K562 (cell line): ENCODE results near the gene CDK11B. TPM values are rescaled to one million over a fixed set of nuclear protein-coding genes. Genes with fewer than 3 reads are reported as not detected.

Source experiments
- ATF1 ChIP-seq, 2 experiments: fragments of 450-650 bp in 1 of 2; IDR thresholded peaks; 2 replicates each; pipeline ENCODE4 v1.6.1; 2016; ENCODE audit warnings: missing compliant biosample characterization in 1 of 2, missing genetic modification characterization in 1 of 2
- BCLAF1 ChIP-seq, 2 experiments: fragments of 450-650 bp in 1 of 2; IDR thresholded peaks; 2 replicates each; pipeline ENCODE4 v1.6.1; 2011 to 2017; ENCODE audit warnings: low read depth in 2 of 2, antibody characterized with exemption in 1 of 2, borderline replicate concordance in 1 of 2, low read length in 1 of 2, mild to moderate bottlenecking in 1 of 2, mixed read lengths in 1 of 2; ENCODE audit not compliant: control insufficient read depth in 1 of 2
- CSDE1 ChIP-seq, 2 experiments: fragments of 450-650 bp; IDR thresholded peaks; 2 replicates each; pipeline ENCODE4 v1.6.1; 2016; ENCODE audit warnings: mild to moderate bottlenecking in 1 of 2
- FOXK2 ChIP-seq, 2 experiments: fragments of 450-650 bp; IDR thresholded peaks in 1 of 2; conservative IDR thresholded peaks in 1 of 2; 2 replicates each; pipeline ENCODE4 v1.6.1; 2016; ENCODE audit warnings: low read depth in 2 of 2, mild to moderate bottlenecking in 1 of 2
- HDAC2 ChIP-seq: fragments of 450-650 bp; IDR thresholded peaks from 2 replicates; pipeline ENCODE4 v1.6.1; 2016; ENCODE audit warnings: mild to moderate bottlenecking
- NKRF ChIP-seq: fragments of 450-650 bp; IDR thresholded peaks from 2 replicates; pipeline ENCODE4 v1.6.1; 2016; ENCODE audit warnings: borderline replicate concordance
- PREB ChIP-seq: sonication (generic); formaldehyde crosslinking; IDR thresholded peaks from 2 replicates; pipeline ENCODE4 v1.8.1; 2023; ENCODE audit warnings: mild to moderate bottlenecking, missing genetic modification reagents
- SIN3B ChIP-seq: fragments of 450-650 bp; IDR thresholded peaks from 2 replicates; pipeline ENCODE4 v1.6.1; 2017; ENCODE audit warnings: low read depth, mild to moderate bottlenecking, moderate library complexity
- TCFL5 ChIP-seq: fragments of 250-450 bp; sonication (Bioruptor Pico); conservative IDR thresholded peaks from 2 replicates; pipeline ENCODE4 v1.6.1; 2021; ENCODE audit warnings: mild to moderate bottlenecking, moderate library complexity, matching md5 sums
- THRAP3 ChIP-seq: fragments of 450-650 bp; IDR thresholded peaks from 2 replicates; pipeline ENCODE4 v1.6.1; 2016; ENCODE audit warnings: mild to moderate bottlenecking, inconsistent platforms, borderline replicate concordance
- XRCC4 ChIP-seq: IDR thresholded peaks from one replicate; pipeline ENCODE4 v1.6.1; 2011; ENCODE audit not compliant: insufficient read depth, insufficient read length; ENCODE audit errors: extremely low read depth
- YY1 ChIP-seq, 3 experiments: IDR thresholded peaks; 2 replicates each; pipeline ENCODE4 v1.6.1; 2011; ENCODE audit warnings: low read length in 2 of 3, mild to moderate bottlenecking in 2 of 3, moderate library complexity in 2 of 3, borderline replicate concordance in 1 of 3, control low read depth in 1 of 3, low read depth in 1 of 3; ENCODE audit not compliant: insufficient read depth in 3 of 3, insufficient replicate concordance in 2 of 3, control insufficient read depth in 1 of 3, insufficient read length in 1 of 3; ENCODE audit errors: extremely low read depth in 1 of 3
- ZBTB49 ChIP-seq: sonication (generic); formaldehyde crosslinking; IDR thresholded peaks from 2 replicates; pipeline ENCODE4 v1.8.0; 2022; ENCODE audit warnings: missing genetic modification reagents, mild to moderate bottlenecking, borderline replicate concordance
- ZNF511 ChIP-seq: sonication (generic); formaldehyde crosslinking; IDR thresholded peaks from 2 replicates; pipeline ENCODE4 v1.8.0; 2022; ENCODE audit warnings: mild to moderate bottlenecking, missing genetic modification reagents
- ZNF707 ChIP-seq: fragments of 250-450 bp; sonication (Bioruptor Pico); conservative IDR thresholded peaks from 2 replicates; pipeline ENCODE4 v1.8.0; 2022; ENCODE audit warnings: inconsistent platforms, mild to moderate bottlenecking, moderate library complexity
- ZNF764 ChIP-seq: fragments of 250-450 bp; sonication (Bioruptor Pico); IDR thresholded peaks from 2 replicates; pipeline ENCODE4 v1.4.0; 2020; ENCODE audit warnings: low read depth, mild to moderate bottlenecking, moderate library complexity
- polyA plus RNA-seq, 8 experiments: library from polyadenylated mRNA; depleted of rRNA in 4 of 8; stranded (reverse) in 5 of 8; unstranded in 3 of 8; fragments of >200 nt; fragmentation: Nextera tagmentation in 2 of 8; fragmentation: Illumina TruSeq in 1 of 8; extraction: Ambion mirVana in 2 of 8; extraction: Trizol in 1 of 8; gene quantifications; 2 replicates each; pipeline versions ENCODE4 v1.2.1 to v1.2.3, GENCODE V29; 2011 to 2014; ENCODE audit warnings: inconsistent platforms in 1 of 8, missing spikeins in 1 of 8
- total RNA-seq, 7 experiments: library from RNA; depleted of rRNA in 6 of 7; stranded (reverse); fragments of >200 nt in 6 of 7; fragmentation: Illumina TruSeq in 2 of 7; extraction: Trizol in 2 of 7; gene quantifications; 2 replicates each; pipeline versions ENCODE4 v1.2.1 to v1.2.3, GENCODE V29; 2011 to 2021; ENCODE audit warnings: low replicate concordance in 1 of 7

CDK11B gene
- total and polyA plus RNA-seq, 9 of the 15 experiments (the other 6 are each of a cell fraction or from before 2014, with no cell fraction given): 2.8 to 52.2 (median 19.5) TPM

GRCh38 chr1:1614204-1614953 is 44.4 kb downstream of the CDK11B start (continued):
- TF ChIP-seq BCLAF1 (IDR thresholded peaks at IDR 0.05; ENCODE audit: borderline replicate concordance in 1 of 2, control insufficient read depth in 1 of 2, low read depth in 2 of 2, low read length in 1 of 2): no peak
- no peak for TF ChIP-seq XRCC4
- TF ChIP-seq ZNF764 (CRISPR knock-in tag): no peak
- TF ChIP-seq ATF1 (CRISPR knock-in tag; IDR thresholded peaks at IDR 0.05): no peak
- TF ChIP-seq ATF1 (tag; IDR thresholded peaks at IDR 0.05): no peak
- no peak for TF ChIP-seq TCFL5
- 0 out of 2 replicates have a peak, but pooled peaks have one; percentile 31 for TF ChIP-seq HDAC2
- peak; percentile 99 for TF ChIP-seq PREB (CRISPR knock-in tag)
- TF ChIP-seq ZBTB49 (CRISPR knock-in tag): no peak
- no peak for TF ChIP-seq ZNF707 (CRISPR knock-in tag)
- no peak for TF ChIP-seq NKRF
- no peak for TF ChIP-seq YY1 (IDR thresholded peaks at IDR 0.05; ENCODE audit: borderline replicate concordance in 1 of 3, control insufficient read depth in 1 of 3, extremely low read depth in 1 of 3, insufficient read depth in 3 of 3, insufficient read length in 1 of 3, insufficient replicate concordance in 2 of 3, low read depth in 1 of 3, low read length in 2 of 3)
- no peak for TF ChIP-seq THRAP3
- TF ChIP-seq SIN3B: no peak
- TF ChIP-seq FOXK2 (conservative IDR thresholded peaks at IDR 0.05 in 1 of 2, IDR thresholded peaks at IDR 0.05 in 1 of 2; ENCODE audit: low read depth in 2 of 2): peak; percentile 14 to 44; a peak in 2 of 4 replicates
- no peak for TF ChIP-seq ZNF511
- TF ChIP-seq CSDE1 (IDR thresholded peaks at IDR 0.05): no peak
